ENCODE measurements around the gene KCNMA1.

GRCh38 chr10:77191324-77192049 is 446.1 kb downstream of the KCNMA1 start:
- TF ChIP-seq CTCF (conservative IDR thresholded peaks at IDR 0.05; ENCODE audit: low read depth, low read length) (no peak), EZH2 (IDR thresholded peaks at IDR 0.05; ENCODE audit: low read length, unreplicated experiment) (no peak)

Measured in PC-3 (cell line).